ENCODE data around the gene ATP1A4. TPM values are rescaled to one million over a fixed set of nuclear protein-coding genes. Genes with fewer than 3 reads are reported as not detected.

ATP1A4 gene
- total and polyA plus RNA-seq, 9 of the 15 experiments (the other 6 are each of a cell fraction or from before 2014, with no cell fraction given): 0.07 TPM; not detected in 8

DNA sequence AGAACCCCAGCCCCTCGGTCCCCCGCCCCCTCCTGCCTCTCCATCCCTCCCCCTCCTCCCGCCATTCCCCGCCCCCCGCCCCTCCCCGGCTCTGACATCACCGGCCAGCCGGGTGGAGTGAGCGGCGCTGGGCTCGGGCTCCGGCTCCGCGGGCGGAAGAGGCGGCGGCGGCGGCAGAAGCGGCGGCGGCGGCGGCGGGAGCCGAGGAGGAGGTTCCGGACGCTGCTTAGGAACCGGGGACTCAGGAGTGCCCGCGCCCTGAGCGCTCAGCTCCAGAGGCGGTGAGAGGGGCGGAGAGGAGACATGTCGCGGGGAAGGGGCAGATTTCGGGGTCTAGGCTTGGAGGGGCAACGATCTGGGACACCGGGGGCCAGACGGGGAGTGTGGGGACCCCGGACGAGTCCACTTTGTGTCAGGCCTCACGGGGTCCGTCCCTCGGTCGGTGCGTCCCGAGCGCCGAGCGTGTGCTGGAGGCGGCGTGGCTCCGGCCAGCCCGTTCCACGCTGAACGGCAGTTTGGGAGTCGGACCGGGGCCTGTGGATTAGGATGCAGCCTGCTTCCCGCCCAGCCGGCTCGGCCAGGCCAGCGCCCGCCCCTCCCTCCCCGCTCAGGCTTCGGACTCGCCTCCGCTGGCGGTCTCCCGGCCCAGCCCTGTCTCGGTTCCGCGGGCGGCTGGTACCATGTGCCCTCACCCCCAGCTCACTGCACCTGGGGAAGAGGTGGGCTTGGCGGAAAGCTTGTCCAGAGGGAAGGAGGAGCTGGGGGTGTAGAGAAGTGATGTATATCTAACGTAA lies 54.0 kb downstream of the ATP1A4 start, which contains the start of gene PEA15 (continued):
- TF ChIP-seq, protein P1, sequence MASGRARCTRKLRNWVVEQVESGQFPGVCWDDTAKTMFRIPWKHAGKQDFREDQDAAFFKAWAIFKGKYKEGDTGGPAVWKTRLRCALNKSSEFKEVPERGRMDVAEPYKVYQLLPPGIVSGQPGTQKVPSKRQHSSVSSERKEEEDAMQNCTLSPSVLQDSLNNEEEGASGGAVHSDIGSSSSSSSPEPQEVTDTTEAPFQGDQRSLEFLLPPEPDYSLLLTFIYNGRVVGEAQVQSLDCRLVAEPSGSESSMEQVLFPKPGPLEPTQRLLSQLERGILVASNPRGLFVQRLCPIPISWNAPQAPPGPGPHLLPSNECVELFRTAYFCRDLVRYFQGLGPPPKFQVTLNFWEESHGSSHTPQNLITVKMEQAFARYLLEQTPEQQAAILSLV (tag; IDR thresholded peaks at IDR 0.05): no peak
- TF ChIP-seq MAZ (CRISPR knock-in tag; conservative IDR thresholded peaks at IDR 0.05 in 1 of 2, IDR thresholded peaks at IDR 0.05 in 1 of 2) (peak in 1 of 2 experiments; percentile 63; a peak in 2 of 4 replicates), NCOA4 (IDR thresholded peaks at IDR 0.05; ENCODE audit: partially characterized antibody) (no peak), ZC3H8 (IDR thresholded peaks at IDR 0.05) (no peak), ILF3 (IDR thresholded peaks at IDR 0.05; ENCODE audit: borderline replicate concordance) (no peak), JUND (IDR thresholded peaks at IDR 0.05; ENCODE audit: borderline replicate concordance, low read depth, low read length) (no peak), JUND (tag; IDR thresholded peaks at IDR 0.05; ENCODE audit: borderline replicate concordance, low read depth, low read length) (no peak), NFATC3 (IDR thresholded peaks at IDR 0.05) (no peak), SMARCE1 (IDR thresholded peaks at IDR 0.05) (no peak), NCOA2 (IDR thresholded peaks at IDR 0.05; ENCODE audit: partially characterized antibody in 2 of 2) (no peak), ZNF75A (CRISPR knock-in tag; IDR thresholded peaks at IDR 0.05) (no peak), GABPB2 (CRISPR knock-in tag; conservative IDR thresholded peaks at IDR 0.05) (no peak), MAFF (IDR thresholded peaks at IDR 0.05; ENCODE audit: low read length) (no peak), NR2F6 (CRISPR knock-in tag; IDR thresholded peaks at IDR 0.05) (no peak), STAG1 (CRISPR knock-in tag; IDR thresholded peaks at IDR 0.05; ENCODE audit: borderline replicate concordance) (no peak), HNRNPL (IDR thresholded peaks at IDR 0.05; ENCODE audit: low read depth, low read length) (no peak), SP2 (IDR thresholded peaks at IDR 0.05; ENCODE audit: extremely low read depth, low read depth, low read length, poor library complexity, severe bottlenecking) (no peak), HDAC2 (IDR thresholded peaks at IDR 0.05) (no peak), SMAD3 (CRISPR knock-in tag; conservative IDR thresholded peaks at IDR 0.05) (no peak), ERF (CRISPR knock-in tag; IDR thresholded peaks at IDR 0.05) (no peak)
- TF ChIP-seq, protein P2, sequence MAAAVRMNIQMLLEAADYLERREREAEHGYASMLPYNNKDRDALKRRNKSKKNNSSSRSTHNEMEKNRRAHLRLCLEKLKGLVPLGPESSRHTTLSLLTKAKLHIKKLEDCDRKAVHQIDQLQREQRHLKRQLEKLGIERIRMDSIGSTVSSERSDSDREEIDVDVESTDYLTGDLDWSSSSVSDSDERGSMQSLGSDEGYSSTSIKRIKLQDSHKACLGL (CRISPR knock-in tag; IDR thresholded peaks at IDR 0.05; ENCODE audit: borderline replicate concordance, poor library complexity, severe bottlenecking): no peak
- TF ChIP-seq, protein P3, sequence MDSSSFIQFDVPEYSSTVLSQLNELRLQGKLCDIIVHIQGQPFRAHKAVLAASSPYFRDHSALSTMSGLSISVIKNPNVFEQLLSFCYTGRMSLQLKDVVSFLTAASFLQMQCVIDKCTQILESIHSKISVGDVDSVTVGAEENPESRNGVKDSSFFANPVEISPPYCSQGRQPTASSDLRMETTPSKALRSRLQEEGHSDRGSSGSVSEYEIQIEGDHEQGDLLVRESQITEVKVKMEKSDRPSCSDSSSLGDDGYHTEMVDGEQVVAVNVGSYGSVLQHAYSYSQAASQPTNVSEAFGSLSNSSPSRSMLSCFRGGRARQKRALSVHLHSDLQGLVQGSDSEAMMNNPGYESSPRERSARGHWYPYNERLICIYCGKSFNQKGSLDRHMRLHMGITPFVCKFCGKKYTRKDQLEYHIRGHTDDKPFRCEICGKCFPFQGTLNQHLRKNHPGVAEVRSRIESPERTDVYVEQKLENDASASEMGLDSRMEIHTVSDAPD (CRISPR knock-in tag; IDR thresholded peaks at IDR 0.05): no peak
- TF ChIP-seq, protein P4, sequence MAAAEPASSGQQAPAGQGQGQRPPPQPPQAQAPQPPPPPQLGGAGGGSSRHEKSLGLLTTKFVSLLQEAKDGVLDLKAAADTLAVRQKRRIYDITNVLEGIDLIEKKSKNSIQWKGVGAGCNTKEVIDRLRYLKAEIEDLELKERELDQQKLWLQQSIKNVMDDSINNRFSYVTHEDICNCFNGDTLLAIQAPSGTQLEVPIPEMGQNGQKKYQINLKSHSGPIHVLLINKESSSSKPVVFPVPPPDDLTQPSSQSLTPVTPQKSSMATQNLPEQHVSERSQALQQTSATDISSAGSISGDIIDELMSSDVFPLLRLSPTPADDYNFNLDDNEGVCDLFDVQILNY (CRISPR knock-in tag; IDR thresholded peaks at IDR 0.05): no peak
- TF ChIP-seq, protein P5, sequence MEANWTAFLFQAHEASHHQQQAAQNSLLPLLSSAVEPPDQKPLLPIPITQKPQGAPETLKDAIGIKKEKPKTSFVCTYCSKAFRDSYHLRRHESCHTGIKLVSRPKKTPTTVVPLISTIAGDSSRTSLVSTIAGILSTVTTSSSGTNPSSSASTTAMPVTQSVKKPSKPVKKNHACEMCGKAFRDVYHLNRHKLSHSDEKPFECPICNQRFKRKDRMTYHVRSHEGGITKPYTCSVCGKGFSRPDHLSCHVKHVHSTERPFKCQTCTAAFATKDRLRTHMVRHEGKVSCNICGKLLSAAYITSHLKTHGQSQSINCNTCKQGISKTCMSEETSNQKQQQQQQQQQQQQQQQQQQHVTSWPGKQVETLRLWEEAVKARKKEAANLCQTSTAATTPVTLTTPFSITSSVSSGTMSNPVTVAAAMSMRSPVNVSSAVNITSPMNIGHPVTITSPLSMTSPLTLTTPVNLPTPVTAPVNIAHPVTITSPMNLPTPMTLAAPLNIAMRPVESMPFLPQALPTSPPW (CRISPR knock-in tag; IDR thresholded peaks at IDR 0.05): peak; percentile 93

Measured in K562 (cell line).